Liver (tissue), 9 donors: ENCODE data around the gene RIT1. TPM values are rescaled to one million over a fixed set of nuclear protein-coding genes. Genes with fewer than 3 reads are reported as not detected.

Experiments used
- DNase-seq: peaks from one replicate; pipeline ENCODE4 v3.0.0-alpha.2; 2017; ENCODE audit warnings: low spot score
- H3K27ac ChIP-seq, 2 donors: one replicate each; pipeline ENCODE4 v1.7.0; 2013; ENCODE audit warnings: inconsistent platforms in 2 of 2, low read length in 2 of 2, control low read depth in 1 of 2, low read depth in 1 of 2, mild to moderate bottlenecking in 1 of 2
- H3K27me3 ChIP-seq, 4 donors: one replicate each; pipeline versions ENCODE4 v1.6.1 to v1.7.0; 2013; ENCODE audit warnings: low read length in 3 of 4, inconsistent platforms in 1 of 4, mild to moderate bottlenecking in 1 of 4, moderate library complexity in 1 of 4; ENCODE audit not compliant: control insufficient read depth in 4 of 4, insufficient read depth in 4 of 4
- H3K36me3 ChIP-seq, 4 donors: one replicate each; pipeline versions ENCODE4 v1.6.1 to v1.7.0; 2013; ENCODE audit warnings: low read length in 3 of 4, mild to moderate bottlenecking in 3 of 4, low read depth in 1 of 4, moderate library complexity in 1 of 4; ENCODE audit not compliant: control insufficient read depth in 4 of 4, insufficient read depth in 3 of 4
- H3K4me1 ChIP-seq, 4 donors: one replicate each; pipeline versions ENCODE4 v1.6.1 to v1.7.0; 2013; ENCODE audit warnings: low read length in 3 of 4, mild to moderate bottlenecking in 3 of 4, moderate library complexity in 1 of 4; ENCODE audit not compliant: control insufficient read depth in 4 of 4, insufficient read depth in 4 of 4
- H3K4me3 ChIP-seq, 3 donors: one replicate each; pipeline versions ENCODE4 v1.6.1 to v1.7.0; 2013; ENCODE audit warnings: low read length in 3 of 3, control low read depth in 1 of 3, low read depth in 1 of 3, mild to moderate bottlenecking in 1 of 3
- H3K9ac ChIP-seq, 2 donors: one replicate each; pipeline ENCODE4 v1.7.0; 2013; ENCODE audit warnings: low read length in 2 of 2, mild to moderate bottlenecking in 2 of 2, moderate library complexity in 2 of 2, control low read depth in 1 of 2, low read depth in 1 of 2
- H3K9me3 ChIP-seq, 4 donors: one replicate each; pipeline versions ENCODE4 v1.6.1 to v1.7.0; 2013; ENCODE audit warnings: low read length in 3 of 4; ENCODE audit not compliant: control insufficient read depth in 4 of 4
- ATF3 ChIP-seq: IDR thresholded peaks from 2 replicates; pipeline ENCODE4 v1.6.1; 2016; ENCODE audit warnings: antibody characterized with exemption
- CTCF ChIP-seq: fragments of 150-350 bp; IDR thresholded peaks from 2 replicates; pipeline ENCODE4 v1.5.1; 2017; ENCODE audit warnings: improper control_type of control experiment, low read depth, low read length; ENCODE audit not compliant: missing input control
- EGR1 ChIP-seq, 2 donors: IDR thresholded peaks; 2 replicates each; pipeline ENCODE4 v1.6.1; 2016 to 2018; ENCODE audit warnings: antibody characterized with exemption in 2 of 2, low read depth in 2 of 2
- FOXA2 ChIP-seq: IDR thresholded peaks from 2 replicates; pipeline ENCODE4 v1.6.1; 2016; ENCODE audit warnings: antibody characterized with exemption
- GABPA ChIP-seq, 2 donors: IDR thresholded peaks in 1 of 2; conservative IDR thresholded peaks in 1 of 2; 2 replicates each; pipeline ENCODE4 v1.6.1; 2016; ENCODE audit warnings: antibody characterized with exemption in 2 of 2, mild to moderate bottlenecking in 1 of 2, moderate library complexity in 1 of 2
- HNF4A ChIP-seq, 2 donors: conservative IDR thresholded peaks; 2 replicates each; pipeline ENCODE4 v1.6.1; 2016; ENCODE audit warnings: antibody characterized with exemption in 2 of 2, mild to moderate bottlenecking in 2 of 2
- JUND ChIP-seq, 2 donors: IDR thresholded peaks; 2 replicates each; pipeline ENCODE4 v1.6.1; 2016; ENCODE audit warnings: antibody characterized with exemption in 2 of 2
- MAX ChIP-seq: IDR thresholded peaks from 2 replicates; pipeline ENCODE4 v1.6.1; 2016; ENCODE audit warnings: antibody characterized with exemption
- NR2F2 ChIP-seq: IDR thresholded peaks from 2 replicates; pipeline ENCODE4 v1.6.1; 2016; ENCODE audit warnings: antibody characterized with exemption
- RAD21 ChIP-seq, 2 donors: IDR thresholded peaks; 2 replicates each; pipeline ENCODE4 v1.6.1; 2016; ENCODE audit warnings: antibody characterized with exemption in 2 of 2, mild to moderate bottlenecking in 2 of 2
- RXRA ChIP-seq, 2 donors: IDR thresholded peaks; 2 replicates each; pipeline ENCODE4 v1.6.1; 2017 to 2018; ENCODE audit warnings: antibody characterized with exemption in 2 of 2, mild to moderate bottlenecking in 1 of 2
- SP1 ChIP-seq: IDR thresholded peaks from 2 replicates; pipeline ENCODE4 v1.6.1; 2018; ENCODE audit warnings: antibody characterized with exemption, mild to moderate bottlenecking
- TAF1 ChIP-seq: conservative IDR thresholded peaks from 2 replicates; pipeline ENCODE4 v1.6.1; 2016; ENCODE audit warnings: antibody characterized with exemption, mild to moderate bottlenecking
- YY1 ChIP-seq: IDR thresholded peaks from 2 replicates; pipeline ENCODE4 v1.6.1; 2016; ENCODE audit warnings: antibody characterized with exemption, mild to moderate bottlenecking
- ZBTB33 ChIP-seq: IDR thresholded peaks from 2 replicates; pipeline ENCODE4 v1.6.1; 2016; ENCODE audit warnings: antibody characterized with exemption
- WGBS: extraction: QIAGEN DNeasy Blood & Tissue Kit; methylation state at CpG from one replicate; pipeline ENCODE4 v1.1.7; 2013; 5-methylcytosine and 5-hydroxymethylcytosine counted together
- polyA plus RNA-seq, 2 donors: library from polyadenylated mRNA; stranded (reverse) in 1 of 2; unstranded in 1 of 2; fragments of 200-250 nt in 1 of 2; fragments of >200 nt in 1 of 2; fragmentation: Nextera tagmentation in 1 of 2; extraction: Ambion mirVana in 1 of 2; gene quantifications; one replicate each; pipeline versions ENCODE4 v1.2.1 to v1.2.3, GENCODE V29; 2013 to 2015
- total RNA-seq, 2 donors: library from RNA; depleted of rRNA; stranded (reverse); fragments of >200 nt; gene quantifications; one replicate each; pipeline ENCODE4 v1.2.3, GENCODE V29; 2014
- TF ChIP-seq, protein P1 (sequence below): IDR thresholded peaks from 2 replicates; pipeline ENCODE4 v1.6.1; 2016; ENCODE audit warnings: antibody characterized with exemption, mild to moderate bottlenecking
- donor health status: healthy.
- donor health status: healthy.
- donor health status: healthy.
- donor health status: healthy.
- donor health status: healthy.

RIT1 gene
- total and polyA plus RNA-seq, 4 donors, result 3.1 to 14.3 (median 8.1) TPM

- peaks cover 0 to 3% (median 0%) of the 10 kb centered on the region in 4 donors for H3K4me1 ChIP-seq
- TF ChIP-seq JUND (IDR thresholded peaks at IDR 0.05) (no peak), TAF1 (no peak), FOXA2 (no peak), HNF4A (conservative IDR thresholded peaks at IDR 0.05) (no peak), RAD21 (IDR thresholded peaks at IDR 0.05) (no peak), GABPA (IDR thresholded peaks at IDR 0.05 in 1 of 2, conservative IDR thresholded peaks at IDR 0.05 in 1 of 2) (no peak), EGR1 (IDR thresholded peaks at IDR 0.05; ENCODE audit: low read depth in 2 of 2) (no peak), NR2F2 (no peak), SP1 (no peak), YY1 (no peak), CTCF (no peak), RXRA (IDR thresholded peaks at IDR 0.05) (no peak), ATF3 (no peak), MAX (no peak)
- TF ChIP-seq, protein P1, sequence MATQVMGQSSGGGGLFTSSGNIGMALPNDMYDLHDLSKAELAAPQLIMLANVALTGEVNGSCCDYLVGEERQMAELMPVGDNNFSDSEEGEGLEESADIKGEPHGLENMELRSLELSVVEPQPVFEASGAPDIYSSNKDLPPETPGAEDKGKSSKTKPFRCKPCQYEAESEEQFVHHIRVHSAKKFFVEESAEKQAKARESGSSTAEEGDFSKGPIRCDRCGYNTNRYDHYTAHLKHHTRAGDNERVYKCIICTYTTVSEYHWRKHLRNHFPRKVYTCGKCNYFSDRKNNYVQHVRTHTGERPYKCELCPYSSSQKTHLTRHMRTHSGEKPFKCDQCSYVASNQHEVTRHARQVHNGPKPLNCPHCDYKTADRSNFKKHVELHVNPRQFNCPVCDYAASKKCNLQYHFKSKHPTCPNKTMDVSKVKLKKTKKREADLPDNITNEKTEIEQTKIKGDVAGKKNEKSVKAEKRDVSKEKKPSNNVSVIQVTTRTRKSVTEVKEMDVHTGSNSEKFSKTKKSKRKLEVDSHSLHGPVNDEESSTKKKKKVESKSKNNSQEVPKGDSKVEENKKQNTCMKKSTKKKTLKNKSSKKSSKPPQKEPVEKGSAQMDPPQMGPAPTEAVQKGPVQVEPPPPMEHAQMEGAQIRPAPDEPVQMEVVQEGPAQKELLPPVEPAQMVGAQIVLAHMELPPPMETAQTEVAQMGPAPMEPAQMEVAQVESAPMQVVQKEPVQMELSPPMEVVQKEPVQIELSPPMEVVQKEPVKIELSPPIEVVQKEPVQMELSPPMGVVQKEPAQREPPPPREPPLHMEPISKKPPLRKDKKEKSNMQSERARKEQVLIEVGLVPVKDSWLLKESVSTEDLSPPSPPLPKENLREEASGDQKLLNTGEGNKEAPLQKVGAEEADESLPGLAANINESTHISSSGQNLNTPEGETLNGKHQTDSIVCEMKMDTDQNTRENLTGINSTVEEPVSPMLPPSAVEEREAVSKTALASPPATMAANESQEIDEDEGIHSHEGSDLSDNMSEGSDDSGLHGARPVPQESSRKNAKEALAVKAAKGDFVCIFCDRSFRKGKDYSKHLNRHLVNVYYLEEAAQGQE, result no peak
- no peaks in the 10 kb centered on the region for H3K9me3 ChIP-seq
- no peak for DNase-seq
- no peak overlapping the region for H3K9ac ChIP-seq
- no peak overlapping the region for H3K27ac ChIP-seq
- no peak overlapping the region for H3K4me3 ChIP-seq
- H3K36me3 ChIP-seq, result no peaks in the 10 kb centered on the region
- H3K27me3 ChIP-seq, result no peaks in the 10 kb centered on the region
Measured at GRCh38 chr1:155864393-155864792, 46.8 kb downstream of the RIT1 start.

- DNase-seq, result no peak
- H3K4me1 ChIP-seq, result peaks cover 2 to 14% (median 8%) of the 10 kb centered on the region in 4 donors
- H3K36me3 ChIP-seq, result no peaks in the 10 kb centered on the region
- TF ChIP-seq FOXA2 (no peak), CTCF (no peak), NR2F2 (no peak), ZBTB33 (no peak), YY1 (no peak)
- TF ChIP-seq, protein P1, result no peak
- no peaks in the 10 kb centered on the region for H3K9me3 ChIP-seq
- H3K9ac ChIP-seq, result no peak overlapping the region
- no peak overlapping the region for H3K4me3 ChIP-seq
- no peak overlapping the region for H3K27ac ChIP-seq
- H3K27me3 ChIP-seq, result no peaks in the 10 kb centered on the region
- WGBS, result 74% methylated on average over 2 of the region's 2 CpGs
Measured at GRCh38 chr1:155861896-155862295, 49.3 kb downstream of the RIT1 start.
